ENCODE results near the gene HOXC9.

The HOXC9 gene

GRCh38 chr12:53981634-53982565, 18.1 kb upstream of the HOXC9 start:
- DNase-seq, result no peak
- peaks cover 90% of the 10 kb centered on the region for H3K27me3 ChIP-seq (replicated peaks)
- in situ Hi-C loops (cut with HindIII; ENCODE audit: low pct_ligation_motif_present, low sequenced_read_pairs), result no loop called here
- no peaks in the 10 kb centered on the region for H3K36me3 ChIP-seq (replicated peaks)
- TF ChIP-seq CTCF (IDR thresholded peaks at IDR 0.05; ENCODE audit: low read depth, low read length, missing control alignments), result no peak
- no peak overlapping the region for H3K4me3 ChIP-seq (ENCODE audit: low read depth, low read length)
- H3K27ac ChIP-seq, result no peak overlapping the region

DNA sequence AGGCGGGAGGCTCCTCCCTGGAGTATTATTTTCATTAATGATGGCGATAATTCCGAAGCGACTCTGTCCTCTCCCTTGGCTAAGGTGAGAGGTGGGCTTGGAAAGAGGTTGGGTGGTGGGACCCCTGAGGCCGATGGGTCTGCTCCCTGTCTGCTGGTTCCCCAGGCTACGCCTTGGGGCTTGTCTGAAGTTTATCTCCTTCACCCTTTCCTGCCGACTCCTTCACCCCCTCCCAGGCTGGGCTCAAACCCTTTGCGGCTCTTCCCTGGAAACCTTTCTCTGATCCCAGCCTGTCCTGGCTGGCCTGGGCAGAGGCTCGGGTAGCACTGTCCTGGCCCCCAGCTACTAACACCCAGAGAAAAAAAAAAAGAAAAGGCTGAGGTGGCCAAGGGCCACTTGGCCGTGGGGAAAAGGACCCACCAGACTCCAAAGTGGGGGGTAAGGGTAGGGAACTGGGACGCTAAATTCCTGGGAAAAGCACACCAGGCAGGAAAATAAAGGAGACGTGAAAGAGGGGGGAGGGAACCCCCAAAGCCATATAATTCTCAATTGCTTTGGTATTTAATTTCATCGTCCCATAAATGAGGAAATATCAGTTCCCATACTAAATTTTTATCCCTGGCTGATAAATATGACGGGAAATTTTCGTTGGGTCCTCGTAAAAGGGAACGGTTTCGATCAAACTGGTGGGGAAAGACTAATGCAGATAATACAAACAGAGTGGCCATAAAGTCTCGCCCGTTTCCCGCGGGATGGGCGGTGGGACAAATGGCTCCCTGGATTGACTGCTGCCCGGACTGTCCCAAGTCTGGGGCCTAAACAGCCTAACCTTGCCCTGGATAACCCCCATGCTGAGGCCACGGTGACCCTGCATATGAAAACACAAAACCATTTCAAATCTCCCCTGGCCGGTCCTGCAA, 17.1 kb upstream of the HOXC9 start:
- no peak for DNase-seq
- in situ Hi-C loops (cut with HindIII; ENCODE audit: low pct_ligation_motif_present, low sequenced_read_pairs), result no loop called here
- H3K36me3 ChIP-seq (replicated peaks), result no peaks in the 10 kb centered on the region
- no peak for TF ChIP-seq CTCF (IDR thresholded peaks at IDR 0.05; ENCODE audit: low read depth, low read length, missing control alignments)
- no peak overlapping the region for H3K4me3 ChIP-seq (ENCODE audit: low read depth, low read length)
- H3K27ac ChIP-seq, result no peak overlapping the region
- H3K27me3 ChIP-seq (replicated peaks), result peaks cover 90% of the 10 kb centered on the region

DNA sequence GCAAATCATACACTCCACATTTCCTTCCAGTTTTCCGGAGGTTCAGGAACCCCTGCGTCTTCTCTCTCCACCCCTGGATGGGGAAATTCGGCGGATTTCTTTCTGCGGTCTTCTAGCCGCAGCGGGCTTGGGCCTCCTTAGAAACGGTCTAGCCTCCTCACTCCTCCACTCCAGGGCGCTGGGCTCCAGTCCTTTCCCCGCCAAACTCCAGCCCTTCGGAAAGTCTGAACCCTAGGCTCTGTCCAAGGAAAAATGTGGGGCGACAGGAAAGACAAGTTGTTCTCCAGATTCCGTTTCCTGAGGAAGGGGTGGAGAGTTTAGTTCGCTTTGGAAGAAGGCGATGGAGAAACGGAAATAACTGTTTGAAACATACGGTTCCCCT, 16.4 kb upstream of the HOXC9 start:
- Histone ChIP-seq H3K36me3 (replicated peaks) (no peaks in the 10 kb centered on the region), H3K27me3 (replicated peaks) (peaks cover 93% of the 10 kb centered on the region), H3K27ac (no peak overlapping the region), H3K4me3 (ENCODE audit: low read depth, low read length) (no peak overlapping the region)
- in situ Hi-C loops (cut with HindIII; ENCODE audit: low pct_ligation_motif_present, low sequenced_read_pairs), result no loop called here
- no peak for TF ChIP-seq CTCF (IDR thresholded peaks at IDR 0.05; ENCODE audit: low read depth, low read length, missing control alignments)
- DNase-seq, result no peak

- peaks cover 93% of the 10 kb centered on the region for H3K27me3 ChIP-seq (replicated peaks)
- in situ Hi-C loops (cut with HindIII; ENCODE audit: low pct_ligation_motif_present, low sequenced_read_pairs), result no loop called here
- H3K27ac ChIP-seq, result no peak overlapping the region
- DNase-seq, result no peak
- no peaks in the 10 kb centered on the region for H3K36me3 ChIP-seq (replicated peaks)
- no peak overlapping the region for H3K4me3 ChIP-seq (ENCODE audit: low read depth, low read length)
- no peak for TF ChIP-seq CTCF (IDR thresholded peaks at IDR 0.05; ENCODE audit: low read depth, low read length, missing control alignments)
These were observed 15.9 kb upstream of the HOXC9 start for GRCh38 chr12:53983950-53984572.

GRCh38 chr12:53984901-53985691, 14.9 kb upstream of the HOXC9 start, which contains the start of gene HOXC10:
TSS of gene HOXC10 (plus strand) at chr12:53985146. CDS start at chr12:53985260, 114 bp downstream.
- TF ChIP-seq CTCF (IDR thresholded peaks at IDR 0.05; ENCODE audit: low read depth, low read length, missing control alignments), result peak; percentile 58
- Histone ChIP-seq H3K4me3 (ENCODE audit: low read depth, low read length) (no peak within 1 kb of the TSS), H3K27me3 (replicated peaks) (peaks cover 93% of the 10 kb centered on the region), H3K27ac (no peak within 1 kb of the TSS), H3K36me3 (replicated peaks) (no peaks in the 10 kb centered on the region)
- DNase-seq, result peak; percentile 15
- in situ Hi-C loops (cut with HindIII; ENCODE audit: low pct_ligation_motif_present, low sequenced_read_pairs), result no loop called here

Measured in brain microvascular endothelial cell (primary cell).